ENCODE data around the gene LMAN1L. TPM values are rescaled to one million over a fixed set of nuclear protein-coding genes. Genes with fewer than 3 reads are reported as not detected.

The LMAN1L gene
- total and polyA plus RNA-seq, 2 of the 4 experiments (the other 2 are of a cell fraction), result not detected

GRCh38 chr15:74825866-74826265, 13.2 kb downstream of the LMAN1L start:
- Histone ChIP-seq H4K91ac (ENCODE audit: insufficient read depth, low read depth, low read length) (no peak overlapping the region), H4K20me1 (ENCODE audit: insufficient read depth, low read length) (no peaks in the 10 kb centered on the region; the same call in 1 of the 2 replicates), H3K4me1 (ENCODE audit: control insufficient read depth, insufficient read depth, low read length) (no peaks in the 10 kb centered on the region), H4K8ac (ENCODE audit: low read depth in 2 of 2, low read length in 2 of 2) (no peak overlapping the region), H3K79me1 (ENCODE audit: low read depth in 1 of 2, low read length in 2 of 2) (no peaks in the 10 kb centered on the region), H3K9me1 (ENCODE audit: insufficient read depth, low read length) (no peaks in the 10 kb centered on the region), H4K5ac (ENCODE audit: low read depth, low read length) (no peak overlapping the region), H2BK15ac (ENCODE audit: low read depth, low read length) (no peak overlapping the region), H3K14ac (replicated peaks; ENCODE audit: low read depth, low read length) (no peak overlapping the region), H2AFZ (replicated peaks; ENCODE audit: low read length, poor library complexity) (no peak overlapping the region), H3K4me2 (ENCODE audit: low read depth, low read length) (no peak overlapping the region), H2BK120ac (ENCODE audit: low read depth, low read length) (no peak overlapping the region), H3K23ac (ENCODE audit: low read depth, low read length) (no peak overlapping the region), H3K27ac (ENCODE audit: insufficient read depth, low read length) (no peak overlapping the region), H3K4me3 (ENCODE audit: insufficient read depth, low read depth, low read length) (no peak overlapping the region), H2AK9ac (replicated peaks; ENCODE audit: low read depth, low read length, poor library complexity) (no peak overlapping the region), H3K9me3 (ENCODE audit: control insufficient read depth, insufficient read depth, low read length) (no peaks in the 10 kb centered on the region), H3K4ac (ENCODE audit: low read depth, low read length) (no peak overlapping the region), H2BK20ac (ENCODE audit: low read depth, low read length) (no peak overlapping the region), H2AK5ac (ENCODE audit: low read depth, low read length) (no peak overlapping the region), H3K27me3 (ENCODE audit: control insufficient read depth, insufficient read depth, low read length) (peaks cover 66% of the 10 kb centered on the region), H3K18ac (ENCODE audit: low read depth, low read length) (no peak overlapping the region), H3K56ac (ENCODE audit: extremely low read depth, insufficient read depth, low read length) (no peak overlapping the region), H3K36me3 (ENCODE audit: control insufficient read depth, insufficient read depth, low read length) (no peaks in the 10 kb centered on the region), H2BK5ac (ENCODE audit: low read depth, low read length, poor library complexity, severe bottlenecking) (no peak overlapping the region), H3K9ac (ENCODE audit: low read depth, low read length) (no peak overlapping the region)
- in situ Hi-C loops (cut with MboI; ENCODE audit: low sequenced_read_pairs) (no loop called here), intact Hi-C loops (cut with micrococcal nuclease) (no loop called here), dilution Hi-C loops (cut with HindIII; ENCODE audit: low sequenced_read_pairs, unreplicated experiment) (no loop called here)
- no TSS peak for BruUV-seq (replicated peaks)
- CTCF ChIA-PET, result no interaction called here
- TF ChIP-seq CEBPB (IDR thresholded peaks at IDR 0.05; ENCODE audit: low read depth, low read length) (no peak), RAD21 (IDR thresholded peaks at IDR 0.05; ENCODE audit: low read length) (no peak), BHLHE40 (IDR thresholded peaks at IDR 0.05; ENCODE audit: low read depth, low read length) (no peak), RCOR1 (IDR thresholded peaks at IDR 0.05; ENCODE audit: insufficient replicate concordance, low read length) (no peak), POLR2A (IDR thresholded peaks at IDR 0.05; ENCODE audit: low read depth, low read length) (no peak)
- TF ChIP-seq, protein P1, sequence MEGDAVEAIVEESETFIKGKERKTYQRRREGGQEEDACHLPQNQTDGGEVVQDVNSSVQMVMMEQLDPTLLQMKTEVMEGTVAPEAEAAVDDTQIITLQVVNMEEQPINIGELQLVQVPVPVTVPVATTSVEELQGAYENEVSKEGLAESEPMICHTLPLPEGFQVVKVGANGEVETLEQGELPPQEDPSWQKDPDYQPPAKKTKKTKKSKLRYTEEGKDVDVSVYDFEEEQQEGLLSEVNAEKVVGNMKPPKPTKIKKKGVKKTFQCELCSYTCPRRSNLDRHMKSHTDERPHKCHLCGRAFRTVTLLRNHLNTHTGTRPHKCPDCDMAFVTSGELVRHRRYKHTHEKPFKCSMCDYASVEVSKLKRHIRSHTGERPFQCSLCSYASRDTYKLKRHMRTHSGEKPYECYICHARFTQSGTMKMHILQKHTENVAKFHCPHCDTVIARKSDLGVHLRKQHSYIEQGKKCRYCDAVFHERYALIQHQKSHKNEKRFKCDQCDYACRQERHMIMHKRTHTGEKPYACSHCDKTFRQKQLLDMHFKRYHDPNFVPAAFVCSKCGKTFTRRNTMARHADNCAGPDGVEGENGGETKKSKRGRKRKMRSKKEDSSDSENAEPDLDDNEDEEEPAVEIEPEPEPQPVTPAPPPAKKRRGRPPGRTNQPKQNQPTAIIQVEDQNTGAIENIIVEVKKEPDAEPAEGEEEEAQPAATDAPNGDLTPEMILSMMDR (conservative IDR thresholded peaks at IDR 0.05; ENCODE audit: low read depth, low read length), result no peak
- DNase-seq, result no peak
- WGBS, 2 experiments (ENCODE audit: extremely low coverage in 2 of 2, insufficient read length in 1 of 2), result no CpG with 5 or more reads among the region's 10 CpGs
- ATAC-seq (ENCODE audit: low read depth), result no peak
- POLR2A ChIA-PET (ENCODE audit: unreplicated experiment), result no interaction called here

Data from IMR-90 (cell line).